K562 (cell line): Measurements from ENCODE around the gene RASAL3. TPM values are rescaled to one million over a fixed set of nuclear protein-coding genes. Genes with fewer than 3 reads are reported as not detected.

Source experiments
- CREB1 ChIP-seq, 2 experiments: sonication (generic) in 1 of 2; formaldehyde crosslinking in 1 of 2; IDR thresholded peaks; 2 replicates each; pipeline versions ENCODE4 v1.6.1 to v1.8.0; 2012 to 2022; ENCODE audit warnings: inconsistent platforms in 1 of 2, mild to moderate bottlenecking in 1 of 2, missing genetic modification reagents in 1 of 2, moderate library complexity in 1 of 2
- HDGF ChIP-seq: fragments of 450-650 bp; IDR thresholded peaks from 2 replicates; pipeline ENCODE4 v1.6.1; 2016
- KAT7 ChIP-seq: sonication (generic); formaldehyde crosslinking; IDR thresholded peaks from 2 replicates; pipeline ENCODE4 v1.8.0; 2022; ENCODE audit warnings: missing genetic modification reagents, mild to moderate bottlenecking, borderline replicate concordance
- KDM4B ChIP-seq, 2 experiments: fragments of 450-650 bp in 1 of 2; sonication (generic) in 1 of 2; IDR thresholded peaks; 2 replicates each; pipeline ENCODE4 v1.6.1; 2016 to 2017; ENCODE audit warnings: borderline replicate concordance in 2 of 2, antibody characterized with exemption in 1 of 2, low read depth in 1 of 2, mild to moderate bottlenecking in 1 of 2
- NFXL1 ChIP-seq: fragments of 450-650 bp; formaldehyde crosslinking; IDR thresholded peaks from 2 replicates; pipeline ENCODE4 v1.4.0; 2021; ENCODE audit warnings: mild to moderate bottlenecking
- PHF8 ChIP-seq: fragments of 200-600 bp; sonication (generic); IDR thresholded peaks from 2 replicates; pipeline ENCODE4 v1.6.1; 2012; ENCODE audit warnings: mixed run types, mild to moderate bottlenecking, inconsistent platforms, low read length, moderate library complexity, borderline replicate concordance
- POLR2G ChIP-seq: fragments of 200-400 bp; formaldehyde crosslinking; IDR thresholded peaks from 2 replicates; pipeline ENCODE4 v1.6.1; 2017; ENCODE audit warnings: low read depth, mild to moderate bottlenecking, antibody characterized with exemption, low read length, moderate library complexity
- POLR3A ChIP-seq: IDR thresholded peaks from 2 replicates; pipeline ENCODE4 v1.6.1; 2011; ENCODE audit warnings: borderline replicate concordance, mild to moderate bottlenecking, moderate library complexity; ENCODE audit not compliant: insufficient read length, insufficient read depth; ENCODE audit errors: extremely low read depth
- RAD51 ChIP-seq: fragments of 450-650 bp; IDR thresholded peaks from 2 replicates; pipeline ENCODE4 v1.7.1; 2016; ENCODE audit warnings: low read depth, mild to moderate bottlenecking, borderline replicate concordance
- RBFOX2 ChIP-seq: fragments of 200-400 bp; formaldehyde crosslinking; IDR thresholded peaks from 2 replicates; pipeline ENCODE4 v1.6.1; 2017; ENCODE audit warnings: low read depth, mild to moderate bottlenecking, low read length, moderate library complexity
- RBM25 ChIP-seq: fragments of 200-400 bp; formaldehyde crosslinking; IDR thresholded peaks from 2 replicates; pipeline ENCODE4 v1.6.1; 2018; ENCODE audit warnings: low read length, low read depth, moderate library complexity; ENCODE audit not compliant: severe bottlenecking
- SNIP1 ChIP-seq: fragments of 450-650 bp; IDR thresholded peaks from 2 replicates; pipeline ENCODE4 v1.7.1; 2017; ENCODE audit warnings: low read depth, mild to moderate bottlenecking
- TCF3 ChIP-seq: sonication (generic); formaldehyde crosslinking; IDR thresholded peaks from 2 replicates; pipeline ENCODE4 v1.4.0; 2020; ENCODE audit warnings: mild to moderate bottlenecking, missing genetic modification reagents
- ZNF282 ChIP-seq: sonication (generic); formaldehyde crosslinking; IDR thresholded peaks from 2 replicates; pipeline ENCODE4 v1.8.1; 2023; ENCODE audit warnings: missing genetic modification reagents
- ZNF384 ChIP-seq: IDR thresholded peaks from 2 replicates; pipeline ENCODE4 v1.6.1; 2012; ENCODE audit warnings: low read depth, low read length, improper control_type of control experiment
- ZNF740 ChIP-seq, 3 experiments: fragments of 200-800 bp in 1 of 3; sonication (Bioruptor generic) in 1 of 3; sonication (generic) in 1 of 3; formaldehyde crosslinking in 1 of 3; IDR thresholded peaks; 2 replicates each; pipeline versions ENCODE4 v1.6.1 to v1.8.0; 2016 to 2022; ENCODE audit warnings: mild to moderate bottlenecking in 2 of 3, missing compliant biosample characterization in 2 of 3, missing genetic modification characterization in 2 of 3, missing genetic modification reagents in 1 of 3
- polyA plus RNA-seq, 8 experiments: library from polyadenylated mRNA; depleted of rRNA in 4 of 8; stranded (reverse) in 5 of 8; unstranded in 3 of 8; fragments of >200 nt; fragmentation: Nextera tagmentation in 2 of 8; fragmentation: Illumina TruSeq in 1 of 8; extraction: Ambion mirVana in 2 of 8; extraction: Trizol in 1 of 8; gene quantifications; 2 replicates each; pipeline versions ENCODE4 v1.2.1 to v1.2.3, GENCODE V29; 2011 to 2014; ENCODE audit warnings: inconsistent platforms in 1 of 8, missing spikeins in 1 of 8
- total RNA-seq, 7 experiments: library from RNA; depleted of rRNA in 6 of 7; stranded (reverse); fragments of >200 nt in 6 of 7; fragmentation: Illumina TruSeq in 2 of 7; extraction: Trizol in 2 of 7; gene quantifications; 2 replicates each; pipeline versions ENCODE4 v1.2.1 to v1.2.3, GENCODE V29; 2011 to 2021; ENCODE audit warnings: low replicate concordance in 1 of 7

The RASAL3 gene
- total and polyA plus RNA-seq, 9 of the 15 experiments (the other 6 are each of a cell fraction or from before 2014, with no cell fraction given), result 0.07 to 0.44 TPM; not detected in 7

GRCh38 chr19:15452111-15453047 is 12.0 kb downstream of the RASAL3 start (continued):
- TF ChIP-seq ZNF282 (CRISPR knock-in tag), result no peak
- peak; percentile 4; the same call in 1 of the 2 replicates for TF ChIP-seq TCF3 (CRISPR knock-in tag)
- TF ChIP-seq ZNF740 (CRISPR knock-in tag; IDR thresholded peaks at IDR 0.05), result 0 out of 2 replicates have a peak, but pooled peaks have one; percentile 26
- no peak for TF ChIP-seq ZNF740 (tag; IDR thresholded peaks at IDR 0.05)
- TF ChIP-seq KAT7, result 0 out of 2 replicates have a peak, but pooled peaks have one; percentile 29
- TF ChIP-seq RBFOX2, result peak; percentile 35; the same call in 1 of the 2 replicates
- TF ChIP-seq PHF8, result peak; percentile 49; the same call in 1 of the 2 replicates
- TF ChIP-seq POLR2G, result peak; percentile 54
- no peak for TF ChIP-seq SNIP1
- TF ChIP-seq ZNF384, result no peak
- no peak for TF ChIP-seq POLR3A
- TF ChIP-seq KDM4B (IDR thresholded peaks at IDR 0.05; ENCODE audit: borderline replicate concordance in 2 of 2, low read depth in 1 of 2), result peak in 1 of 2 experiments; percentile 38; a peak in 1 of 4 replicates
- no peak for TF ChIP-seq NFXL1 (CRISPR knock-in tag)
- peak; percentile 71; the same call in 1 of the 2 replicates for TF ChIP-seq HDGF
- TF ChIP-seq CREB1 (IDR thresholded peaks at IDR 0.05), result no peak; the same call in 1 of the 2 replicates
- TF ChIP-seq CREB1 (CRISPR knock-in tag; IDR thresholded peaks at IDR 0.05), result peak; percentile 53
- TF ChIP-seq RAD51, result no peak
- peak; percentile 66 for TF ChIP-seq RBM25
